Measurements from ENCODE around the gene LYRM7. TPM values are rescaled to one million over a fixed set of nuclear protein-coding genes. Genes with fewer than 3 reads are reported as not detected.

The LYRM7 gene
- total RNA-seq, 2 donors from 2014 or later: 8.8 to 9.0 TPM

- H3K27ac Mint-ChIP-seq: no peak overlapping the region
- Histone ChIP-seq H3K27me3 (ENCODE audit: control insufficient read depth, insufficient read depth, low read length, poor library complexity, severe bottlenecking) (no peaks in the 10 kb centered on the region), H3K36me3 (ENCODE audit: control insufficient read depth, insufficient read depth, low read length) (no peaks in the 10 kb centered on the region), H3K4me1 (ENCODE audit: control insufficient read depth, insufficient read depth, low read length) (no peaks in the 10 kb centered on the region), H3K9me3 (ENCODE audit: control insufficient read depth, low read length) (no peaks in the 10 kb centered on the region), H3K4me3 (ENCODE audit: low read length) (no peak overlapping the region), H3K27ac (ENCODE audit: low read depth, low read length) (no peak overlapping the region), H3K9ac (ENCODE audit: extremely low read depth, low read length, poor library complexity, severe bottlenecking) (no peak overlapping the region)
- H3K4me1 Mint-ChIP-seq: no peaks in the 10 kb centered on the region
- no peak for TF ChIP-seq CTCF (conservative IDR thresholded peaks at IDR 0.05)
- H3K27me3 Mint-ChIP-seq (ENCODE audit: insufficient read depth): no peaks in the 10 kb centered on the region
- WGBS, 2 experiments (ENCODE audit: insufficient coverage in 1 of 2, insufficient read length in 1 of 2): 96% methylated on average over 2 of the region's 2 CpGs; no CpG with 5 or more reads in 1 of the 2 experiments
- no peaks in the 10 kb centered on the region for H3K36me3 Mint-ChIP-seq (ENCODE audit: low read depth)
- H3K4me3 Mint-ChIP-seq: no peak overlapping the region
- DNase-seq: no peak
- no peaks in the 10 kb centered on the region for H3K9me3 Mint-ChIP-seq
These were observed 21.9 kb upstream of the LYRM7 start for GRCh38 chr5:131148835-131149234.

GRCh38 chr5:131150408-131150807, 20.3 kb upstream of the LYRM7 start:
- Mint-ChIP-seq H3K27me3 (ENCODE audit: insufficient read depth) (no peaks in the 10 kb centered on the region), H3K4me1 (no peaks in the 10 kb centered on the region), H3K9me3 (no peaks in the 10 kb centered on the region), H3K27ac (no peak overlapping the region), H3K4me3 (no peak overlapping the region), H3K36me3 (ENCODE audit: low read depth) (no peaks in the 10 kb centered on the region)
- Histone ChIP-seq H3K4me1 (ENCODE audit: control insufficient read depth, insufficient read depth, low read length) (no peaks in the 10 kb centered on the region), H3K27ac (ENCODE audit: low read depth, low read length) (no peak overlapping the region), H3K9me3 (ENCODE audit: control insufficient read depth, low read length) (no peaks in the 10 kb centered on the region), H3K36me3 (ENCODE audit: control insufficient read depth, insufficient read depth, low read length) (no peaks in the 10 kb centered on the region), H3K4me3 (ENCODE audit: low read length) (no peak overlapping the region), H3K9ac (ENCODE audit: extremely low read depth, low read length, poor library complexity, severe bottlenecking) (no peak overlapping the region), H3K27me3 (ENCODE audit: control insufficient read depth, insufficient read depth, low read length, poor library complexity, severe bottlenecking) (no peaks in the 10 kb centered on the region)
- 94 to 97% methylated on average over 5 to 7 of the region's 7 CpGs for WGBS, 2 experiments (ENCODE audit: insufficient coverage in 1 of 2, insufficient read length in 1 of 2)
- DNase-seq: no peak
- no peak for TF ChIP-seq CTCF (conservative IDR thresholded peaks at IDR 0.05)

GRCh38 chr5:131151216-131151615, 19.5 kb upstream of the LYRM7 start:
- 96 to 100% methylated on average over 1 to 4 of the region's 4 CpGs for WGBS, 2 experiments (ENCODE audit: insufficient coverage in 1 of 2, insufficient read length in 1 of 2)

More at GRCh38 chr5:131151216-131151615, 19.5 kb upstream of the LYRM7 start:
- TF ChIP-seq CTCF (conservative IDR thresholded peaks at IDR 0.05): no peak
- Mint-ChIP-seq H3K27ac (no peak overlapping the region), H3K4me3 (no peak overlapping the region), H3K36me3 (ENCODE audit: low read depth) (no peaks in the 10 kb centered on the region), H3K9me3 (no peaks in the 10 kb centered on the region), H3K4me1 (no peaks in the 10 kb centered on the region), H3K27me3 (ENCODE audit: insufficient read depth) (no peaks in the 10 kb centered on the region)
- Histone ChIP-seq H3K9ac (ENCODE audit: extremely low read depth, low read length, poor library complexity, severe bottlenecking) (no peak overlapping the region), H3K27me3 (ENCODE audit: control insufficient read depth, insufficient read depth, low read length, poor library complexity, severe bottlenecking) (no peaks in the 10 kb centered on the region), H3K4me3 (ENCODE audit: low read length) (no peak overlapping the region), H3K9me3 (ENCODE audit: control insufficient read depth, low read length) (no peaks in the 10 kb centered on the region), H3K36me3 (ENCODE audit: control insufficient read depth, insufficient read depth, low read length) (no peaks in the 10 kb centered on the region), H3K4me1 (ENCODE audit: control insufficient read depth, insufficient read depth, low read length) (no peaks in the 10 kb centered on the region), H3K27ac (ENCODE audit: low read depth, low read length) (no peak overlapping the region)
- no peak for DNase-seq
